Activated naive CD4-positive, alpha-beta T cell treated with Interleukin-2 at 50 U/mL for 16 hours (primary cell): Measurements from ENCODE around the gene R3HDM1.

ENCODE experiments used
- DNase-seq: peaks from one replicate; pipeline ENCODE4 v3.0.0-alpha.2; 2020

Gene R3HDM1

GRCh38 chr2:135728064-135728743 lies 196.9 kb downstream of the R3HDM1 start:
- DNase-seq, result no peak

- DNase-seq, result no peak
Observed at GRCh38 chr2:135732561-135732960, 201.3 kb downstream of the R3HDM1 start.

GRCh38 chr2:135733045-135733444 lies 201.8 kb downstream of the R3HDM1 start:
- no peak for DNase-seq

- DNase-seq, result no peak
Observed at GRCh38 chr2:135736546-135736945, 205.3 kb downstream of the R3HDM1 start.

GRCh38 chr2:135740206-135740605 lies 208.9 kb downstream of the R3HDM1 start:
- DNase-seq, result no peak

GRCh38 chr2:135741043-135741394 lies 209.7 kb downstream of the R3HDM1 start:
- DNase-seq, result no peak

- peak; percentile 96 for DNase-seq
Observed at GRCh38 chr2:135741395-135742324, 210.4 kb downstream of the R3HDM1 start, which contains the start of gene UBXN4. Gene UBXN4 (plus strand): TSS chr2:135741855. CDS start chr2:135741930, 75 bp downstream.

GRCh38 chr2:135742325-135742757 lies 211.1 kb downstream of the R3HDM1 start:
- DNase-seq, result peak; percentile 48

- DNase-seq, result no peak
Observed at GRCh38 chr2:135743860-135744259, 212.6 kb downstream of the R3HDM1 start.

- peak; percentile 23 for DNase-seq
Observed at GRCh38 chr2:135744760-135745314, 213.6 kb downstream of the R3HDM1 start.

GRCh38 chr2:135745545-135745944 lies 214.3 kb downstream of the R3HDM1 start:
- DNase-seq, result no peak

GRCh38 chr2:135755573-135755972 lies 224.3 kb downstream of the R3HDM1 start:
- DNase-seq, result no peak

- no peak for DNase-seq
Observed at GRCh38 chr2:135756692-135757091, 225.4 kb downstream of the R3HDM1 start.

GRCh38 chr2:135762022-135762421 lies 230.7 kb downstream of the R3HDM1 start:
- DNase-seq, result no peak

GRCh38 chr2:135762530-135762929 lies 231.2 kb downstream of the R3HDM1 start:
- no peak for DNase-seq

- DNase-seq, result no peak
Observed at GRCh38 chr2:135768863-135769262, 237.6 kb downstream of the R3HDM1 start.

GRCh38 chr2:135773319-135773718 lies 242.0 kb downstream of the R3HDM1 start:
- DNase-seq, result no peak

- DNase-seq, result no peak
Observed at GRCh38 chr2:135773917-135774316, 242.6 kb downstream of the R3HDM1 start.
